Activated B cell treated with CpG ODN at 0.5 μM for 24 hours (primary cell): ENCODE results near the gene TEX26. TPM values are rescaled to one million over a fixed set of nuclear protein-coding genes. Genes with fewer than 3 reads are reported as not detected.

Source experiments
- ATAC-seq: fragments of 200-7000 bp; cut with Tn5 transposase; one replicate; pipeline ENCODE4 v1.10.0; 2021; ENCODE audit warnings: low read depth, mild to moderate bottlenecking, moderate library complexity
- CTCF ChIA-PET: fragments of 350-600 bp; sonication (Branson Sonifier 250); formaldehyde crosslinking; loops from one replicate; lab custom pipeline; 2021; ENCODE audit warnings: antibody characterized with exemption; lab: Charles Lee
- POLR2A ChIA-PET: fragments of 350-600 bp; sonication (Branson Sonifier 250); formaldehyde crosslinking; loops from one replicate; lab custom pipeline; 2021; ENCODE audit warnings: antibody characterized with exemption; lab: Charles Lee
- DNase-seq: peaks from one replicate; pipeline ENCODE4 v3.0.0; 2022
- H3K27ac Mint-ChIP-seq: one replicate; pipeline ENCODE4 v1.8.0; 2020; ENCODE audit warnings: mixed read lengths
- H3K27me3 Mint-ChIP-seq: one replicate; pipeline ENCODE4 v1.8.0; 2021; ENCODE audit warnings: mixed read lengths
- H3K36me3 Mint-ChIP-seq: one replicate; pipeline ENCODE4 v1.8.0; 2021; ENCODE audit warnings: low read depth, mixed read lengths
- H3K4me1 Mint-ChIP-seq: one replicate; pipeline ENCODE4 v1.8.0; 2021; ENCODE audit warnings: mixed read lengths
- H3K4me3 Mint-ChIP-seq: one replicate; pipeline ENCODE4 v1.8.0; 2020; ENCODE audit warnings: mild to moderate bottlenecking, mixed read lengths
- H3K9me3 Mint-ChIP-seq: one replicate; pipeline ENCODE4 v1.8.0; 2020; ENCODE audit warnings: mixed read lengths
- CTCF ChIP-seq: fragments of 200-600 bp; IDR thresholded peaks from one replicate; pipeline ENCODE4 v1.8.0; 2022; ENCODE audit warnings: antibody characterized with exemption, mild to moderate bottlenecking
- intact Hi-C: fragments of 100-400 bp; cut with micrococcal nuclease; formaldehyde crosslinking; loops from one replicate; pipeline ENCODE4 v1.15.1; 2024
- total RNA-seq: library from RNA; stranded (reverse); gene quantifications from 2 replicates; pipeline ENCODE4 v1.2.3, GENCODE V29; 2022

TEX26 gene
- total RNA-seq, 1 donor from 2014 or later = not detected

DNA sequence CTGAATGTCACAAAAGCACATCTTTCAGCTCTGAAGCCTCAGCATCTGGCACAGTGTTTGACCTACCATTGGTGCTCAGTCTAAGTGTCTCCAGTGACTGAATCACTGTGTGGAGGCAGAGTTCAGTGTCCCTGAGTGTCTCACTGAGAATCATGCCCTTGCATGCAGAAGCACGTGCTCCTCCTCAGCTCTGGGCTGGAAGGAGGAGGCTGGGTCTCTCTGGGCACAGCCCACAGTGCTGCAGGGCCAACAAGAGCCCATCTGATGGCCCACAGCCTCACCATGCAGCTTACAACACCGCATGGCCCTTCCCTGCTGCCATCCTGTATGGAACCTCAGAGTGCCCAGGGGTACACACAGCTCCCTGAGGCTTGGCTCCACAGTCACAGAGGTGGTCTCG, 86.1 kb downstream of the TEX26 start:
- TF ChIP-seq CTCF = no peak
- Mint-ChIP-seq H3K4me1 (no peaks in the 10 kb centered on the region), H3K4me3 (no peak overlapping the region), H3K36me3 (no peaks in the 10 kb centered on the region), H3K9me3 (peaks cover 4% of the 10 kb centered on the region), H3K27ac (no peak overlapping the region), H3K27me3 (peaks cover 27% of the 10 kb centered on the region)
- DNase-seq = no peak
- CTCF ChIA-PET = no interaction called here
- intact Hi-C loops = no loop called here
- POLR2A ChIA-PET = no interaction called here
- ATAC-seq = no peak

DNA sequence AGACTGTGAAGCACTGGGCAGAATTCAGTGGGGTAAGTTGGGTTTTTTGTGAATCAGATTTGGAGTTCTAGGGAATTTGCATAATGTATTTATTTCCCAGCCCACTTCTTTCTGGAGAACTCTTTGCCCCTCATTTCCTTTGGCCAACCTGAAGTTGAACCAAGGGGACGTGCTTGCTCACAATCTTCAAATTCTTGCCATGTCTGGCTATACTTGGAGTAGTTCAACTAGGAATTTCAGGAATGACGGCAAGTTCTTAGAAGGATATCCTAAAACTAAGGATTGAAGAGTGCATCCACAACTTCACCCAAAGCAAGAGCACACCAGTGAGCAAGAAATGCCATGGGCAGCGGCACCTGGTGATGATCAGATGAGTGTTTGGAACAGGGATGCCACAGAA, 88.5 kb downstream of the TEX26 start:
- no peak overlapping the region for H3K4me3 Mint-ChIP-seq
- intact Hi-C loops = no loop called here
- no peak for TF ChIP-seq CTCF
- H3K27me3 Mint-ChIP-seq = peaks cover 25% of the 10 kb centered on the region
- peaks cover 4% of the 10 kb centered on the region for H3K9me3 Mint-ChIP-seq
- H3K36me3 Mint-ChIP-seq = no peaks in the 10 kb centered on the region
- no peak for DNase-seq
- ATAC-seq = no peak
- ChIA-PET POLR2A (no interaction called here), CTCF (no interaction called here)
- H3K27ac Mint-ChIP-seq = no peak overlapping the region
- H3K4me1 Mint-ChIP-seq = no peaks in the 10 kb centered on the region

- H3K36me3 Mint-ChIP-seq = no peaks in the 10 kb centered on the region
- TF ChIP-seq CTCF = no peak
- intact Hi-C loops = no loop called here
- CTCF ChIA-PET = no interaction called here
- DNase-seq (no peak), ATAC-seq (no peak)
- H3K4me3 Mint-ChIP-seq = no peak overlapping the region
- peaks cover 18% of the 10 kb centered on the region for H3K27me3 Mint-ChIP-seq
- POLR2A ChIA-PET = no interaction called here
- H3K27ac Mint-ChIP-seq = no peak overlapping the region
- no peaks in the 10 kb centered on the region for H3K4me1 Mint-ChIP-seq
- peaks cover 4% of the 10 kb centered on the region for H3K9me3 Mint-ChIP-seq
These were observed 89.9 kb downstream of the TEX26 start for GRCh38 chr13:31022288-31022895.

DNA sequence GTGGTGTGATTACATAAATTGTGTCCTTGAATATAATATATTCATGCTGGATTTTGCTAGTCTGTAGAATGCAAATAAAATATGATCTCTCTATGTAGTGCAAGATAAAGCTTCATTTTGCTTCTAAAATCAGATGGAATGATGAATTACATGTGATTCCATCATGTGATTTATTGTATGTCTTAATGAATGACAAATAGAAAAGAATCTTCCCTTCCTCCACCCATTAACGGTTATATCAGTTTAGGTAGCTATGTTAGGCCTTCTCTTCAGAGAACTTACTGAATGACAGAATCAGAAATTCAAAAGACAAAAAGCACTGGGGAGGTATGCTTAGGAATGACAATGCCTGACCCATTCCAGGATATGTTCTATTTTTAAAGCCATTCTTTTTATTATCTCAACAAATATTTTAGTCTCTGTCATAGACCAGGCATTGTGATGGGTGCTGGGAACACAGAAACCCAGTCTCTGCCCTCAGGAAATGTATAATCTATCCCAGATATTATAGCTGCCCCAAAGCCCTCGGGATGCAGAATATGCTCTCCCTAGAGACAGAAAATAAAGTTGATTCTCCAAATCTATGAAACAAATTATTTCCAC, 90.6 kb downstream of the TEX26 start:
- intact Hi-C loops = no loop called here
- ATAC-seq (no peak), DNase-seq (no peak)
- H3K9me3 Mint-ChIP-seq = peaks cover under 1% of the 10 kb centered on the region
- no peak overlapping the region for H3K27ac Mint-ChIP-seq
- no peak for TF ChIP-seq CTCF
- CTCF ChIA-PET = no interaction called here
- H3K4me1 Mint-ChIP-seq = no peaks in the 10 kb centered on the region
- no peak overlapping the region for H3K4me3 Mint-ChIP-seq
- H3K36me3 Mint-ChIP-seq = no peaks in the 10 kb centered on the region
- POLR2A ChIA-PET = no interaction called here
- peaks cover 17% of the 10 kb centered on the region for H3K27me3 Mint-ChIP-seq

Other genes starting within 250 kb of the TEX26 start
- gene ALOX5AP, start 197.1 kb upstream of the TEX26 start, total RNA-seq = 59.7 and 66.4 TPM in 2 replicates
- gene MEDAG, start 26.4 kb upstream of the TEX26 start, total RNA-seq = not detected in 2 replicates
- gene HSPH1, start 229.2 kb downstream of the TEX26 start, total RNA-seq = 107 and 112 TPM in 2 replicates